SH-SY5Y (cell line): ENCODE data around the gene DNASE2.

Experiments used
- GATA2 ChIP-seq: IDR thresholded peaks from 2 replicates; pipeline ENCODE4 v1.6.1; 2011; ENCODE audit warnings: mild to moderate bottlenecking, low read depth, low read length
- GATA3 ChIP-seq: IDR thresholded peaks from 2 replicates; pipeline ENCODE4 v1.6.1; 2011; ENCODE audit warnings: low read depth, mild to moderate bottlenecking, low read length, moderate library complexity

- TF ChIP-seq GATA2 (no peak), GATA3 (no peak)
Measured at GRCh38 chr19:12864721-12865715, 16.2 kb downstream of the DNASE2 start.
